Measurements from ENCODE around the gene CCDC112.

CCDC112 gene

GRCh38 chr5:115243412-115243811 lies 53.0 kb downstream of the CCDC112 start:
- H3K27ac ChIP-seq (replicated peaks): no peak overlapping the region
- TF ChIP-seq GABPA (IDR thresholded peaks at IDR 0.05; ENCODE audit: low read depth) (no peak), POLR2AphosphoS5 (IDR thresholded peaks at IDR 0.05; ENCODE audit: low read depth) (no peak), SPI1 (IDR thresholded peaks at IDR 0.05; ENCODE audit: borderline replicate concordance, low read depth) (no peak)
- TF ChIP-seq, protein P1, sequence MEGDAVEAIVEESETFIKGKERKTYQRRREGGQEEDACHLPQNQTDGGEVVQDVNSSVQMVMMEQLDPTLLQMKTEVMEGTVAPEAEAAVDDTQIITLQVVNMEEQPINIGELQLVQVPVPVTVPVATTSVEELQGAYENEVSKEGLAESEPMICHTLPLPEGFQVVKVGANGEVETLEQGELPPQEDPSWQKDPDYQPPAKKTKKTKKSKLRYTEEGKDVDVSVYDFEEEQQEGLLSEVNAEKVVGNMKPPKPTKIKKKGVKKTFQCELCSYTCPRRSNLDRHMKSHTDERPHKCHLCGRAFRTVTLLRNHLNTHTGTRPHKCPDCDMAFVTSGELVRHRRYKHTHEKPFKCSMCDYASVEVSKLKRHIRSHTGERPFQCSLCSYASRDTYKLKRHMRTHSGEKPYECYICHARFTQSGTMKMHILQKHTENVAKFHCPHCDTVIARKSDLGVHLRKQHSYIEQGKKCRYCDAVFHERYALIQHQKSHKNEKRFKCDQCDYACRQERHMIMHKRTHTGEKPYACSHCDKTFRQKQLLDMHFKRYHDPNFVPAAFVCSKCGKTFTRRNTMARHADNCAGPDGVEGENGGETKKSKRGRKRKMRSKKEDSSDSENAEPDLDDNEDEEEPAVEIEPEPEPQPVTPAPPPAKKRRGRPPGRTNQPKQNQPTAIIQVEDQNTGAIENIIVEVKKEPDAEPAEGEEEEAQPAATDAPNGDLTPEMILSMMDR (IDR thresholded peaks at IDR 0.05; ENCODE audit: insufficient read depth, low read length): no peak
- TF ChIP-seq, protein P2, sequence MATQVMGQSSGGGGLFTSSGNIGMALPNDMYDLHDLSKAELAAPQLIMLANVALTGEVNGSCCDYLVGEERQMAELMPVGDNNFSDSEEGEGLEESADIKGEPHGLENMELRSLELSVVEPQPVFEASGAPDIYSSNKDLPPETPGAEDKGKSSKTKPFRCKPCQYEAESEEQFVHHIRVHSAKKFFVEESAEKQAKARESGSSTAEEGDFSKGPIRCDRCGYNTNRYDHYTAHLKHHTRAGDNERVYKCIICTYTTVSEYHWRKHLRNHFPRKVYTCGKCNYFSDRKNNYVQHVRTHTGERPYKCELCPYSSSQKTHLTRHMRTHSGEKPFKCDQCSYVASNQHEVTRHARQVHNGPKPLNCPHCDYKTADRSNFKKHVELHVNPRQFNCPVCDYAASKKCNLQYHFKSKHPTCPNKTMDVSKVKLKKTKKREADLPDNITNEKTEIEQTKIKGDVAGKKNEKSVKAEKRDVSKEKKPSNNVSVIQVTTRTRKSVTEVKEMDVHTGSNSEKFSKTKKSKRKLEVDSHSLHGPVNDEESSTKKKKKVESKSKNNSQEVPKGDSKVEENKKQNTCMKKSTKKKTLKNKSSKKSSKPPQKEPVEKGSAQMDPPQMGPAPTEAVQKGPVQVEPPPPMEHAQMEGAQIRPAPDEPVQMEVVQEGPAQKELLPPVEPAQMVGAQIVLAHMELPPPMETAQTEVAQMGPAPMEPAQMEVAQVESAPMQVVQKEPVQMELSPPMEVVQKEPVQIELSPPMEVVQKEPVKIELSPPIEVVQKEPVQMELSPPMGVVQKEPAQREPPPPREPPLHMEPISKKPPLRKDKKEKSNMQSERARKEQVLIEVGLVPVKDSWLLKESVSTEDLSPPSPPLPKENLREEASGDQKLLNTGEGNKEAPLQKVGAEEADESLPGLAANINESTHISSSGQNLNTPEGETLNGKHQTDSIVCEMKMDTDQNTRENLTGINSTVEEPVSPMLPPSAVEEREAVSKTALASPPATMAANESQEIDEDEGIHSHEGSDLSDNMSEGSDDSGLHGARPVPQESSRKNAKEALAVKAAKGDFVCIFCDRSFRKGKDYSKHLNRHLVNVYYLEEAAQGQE (IDR thresholded peaks at IDR 0.05; ENCODE audit: insufficient replicate concordance, low read depth): no peak

DNA sequence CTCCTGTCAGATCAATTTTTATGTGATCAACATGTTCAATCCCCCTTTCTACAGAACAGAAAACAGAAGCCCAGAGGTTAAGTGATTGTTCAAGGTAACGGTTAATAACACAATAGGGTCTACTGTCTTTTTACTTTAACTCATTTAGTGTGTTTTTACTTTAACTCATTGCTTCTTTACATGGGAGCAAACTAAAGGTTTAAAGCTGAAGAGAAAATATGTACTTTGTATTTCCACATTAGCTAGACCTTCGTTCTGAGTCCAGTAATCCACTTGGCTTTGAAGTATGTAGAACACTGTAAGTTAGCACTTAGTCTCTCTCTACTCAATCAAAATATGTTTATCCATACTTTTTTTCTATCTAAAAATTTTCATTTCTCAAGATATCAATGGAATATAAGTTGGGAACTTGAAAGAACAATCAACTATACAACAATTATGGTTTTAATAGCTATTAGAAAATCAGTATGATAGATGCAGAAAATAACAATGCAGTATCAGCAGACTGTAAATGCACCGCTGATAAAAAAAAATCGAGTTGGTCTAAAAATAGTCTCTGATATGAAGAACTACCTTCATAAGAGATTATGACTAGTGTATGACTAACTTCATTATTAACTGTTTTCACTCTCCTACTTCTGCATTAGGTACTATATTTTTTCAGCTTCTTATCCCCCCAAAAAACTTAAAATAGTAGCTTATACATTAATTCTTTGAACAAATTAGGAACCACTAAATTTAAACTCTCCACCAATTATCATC lies 54.4 kb downstream of the CCDC112 start:
- H3K27ac ChIP-seq (replicated peaks): no peak overlapping the region
- no peak overlapping the region for H3K4me3 ChIP-seq (replicated peaks; ENCODE audit: insufficient read depth, low read length)
- no peak for DNase-seq (ENCODE audit: low read depth in 1 of 2, low spot score in 1 of 2)
- no peaks in the 10 kb centered on the region for H3K27me3 ChIP-seq (ENCODE audit: insufficient read depth, poor library complexity, severe bottlenecking)
- no peak for TF ChIP-seq GABPA (IDR thresholded peaks at IDR 0.05; ENCODE audit: low read depth)
- TF ChIP-seq POLR2AphosphoS5 (IDR thresholded peaks at IDR 0.05; ENCODE audit: low read depth): no peak
- no peak for TF ChIP-seq SPI1 (IDR thresholded peaks at IDR 0.05; ENCODE audit: borderline replicate concordance, low read depth)
- TF ChIP-seq, protein P2 (IDR thresholded peaks at IDR 0.05; ENCODE audit: insufficient replicate concordance, low read depth): no peak
- TF ChIP-seq, protein P1 (IDR thresholded peaks at IDR 0.05; ENCODE audit: insufficient read depth, low read length): no peak

More at GRCh38 chr5:115243412-115243811, 53.0 kb downstream of the CCDC112 start:
- Histone ChIP-seq H3K27me3 (ENCODE audit: insufficient read depth, poor library complexity, severe bottlenecking) (no peaks in the 10 kb centered on the region), H3K4me3 (replicated peaks; ENCODE audit: insufficient read depth, low read length) (no peak overlapping the region)
- DNase-seq (ENCODE audit: low read depth in 1 of 2, low spot score in 1 of 2): no peak

DNA sequence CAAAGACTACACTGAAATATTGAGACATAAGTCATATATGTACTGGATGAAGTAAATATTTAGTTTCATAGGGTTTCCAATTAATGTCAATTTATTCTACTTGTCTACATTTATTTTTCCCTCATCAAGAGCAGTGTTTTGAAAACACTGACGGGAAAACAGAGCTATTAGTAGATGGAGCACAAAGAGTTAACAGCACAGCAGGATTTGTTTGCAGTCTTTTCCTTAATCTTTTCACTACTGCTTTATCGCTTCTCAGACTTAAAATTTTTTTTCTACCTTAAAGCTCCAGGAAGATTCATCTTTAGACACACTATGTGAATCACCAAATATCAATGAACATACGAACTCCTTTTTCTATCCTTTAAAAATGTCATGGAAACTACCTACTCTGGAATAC lies 59.4 kb downstream of the CCDC112 start:
- no peak for DNase-seq (ENCODE audit: low read depth in 1 of 2, low spot score in 1 of 2)
- H3K27me3 ChIP-seq (ENCODE audit: insufficient read depth, poor library complexity, severe bottlenecking): no peaks in the 10 kb centered on the region
- no peak overlapping the region for H3K4me3 ChIP-seq (replicated peaks; ENCODE audit: insufficient read depth, low read length)
- TF ChIP-seq POLR2AphosphoS5 (IDR thresholded peaks at IDR 0.05; ENCODE audit: low read depth) (no peak), GABPA (IDR thresholded peaks at IDR 0.05; ENCODE audit: low read depth) (no peak), SPI1 (IDR thresholded peaks at IDR 0.05; ENCODE audit: borderline replicate concordance, low read depth) (no peak)
- TF ChIP-seq, protein P2 (IDR thresholded peaks at IDR 0.05; ENCODE audit: insufficient replicate concordance, low read depth): no peak
- TF ChIP-seq, protein P1 (IDR thresholded peaks at IDR 0.05; ENCODE audit: insufficient read depth, low read length): no peak
- no peak overlapping the region for H3K27ac ChIP-seq (replicated peaks)
